Mesenteric fat pad (tissue), 1 donor: ENCODE measurements around the gene MYO9A. TPM values are rescaled to one million over a fixed set of nuclear protein-coding genes. Genes with fewer than 3 reads are reported as not detected.

Experiments used
- DNase-seq: peaks from one replicate; pipeline ENCODE4 v3.0.0-alpha.2; 2020; ENCODE audit warnings: low spot score
- total RNA-seq: library from RNA; stranded (reverse); fragmentation: NEBNext Ultra II Directional; extraction: Animal tissue kit (Norgen Biotek cat#: 25700); gene quantifications from one replicate; pipeline ENCODE4 v1.2.1, GENCODE V29; 2021
- donor health status: DM: yes; HTN: yes; CAD: no.

The MYO9A gene
- total RNA-seq, 1 donor from 2014 or later, result 47.1 TPM

DNA sequence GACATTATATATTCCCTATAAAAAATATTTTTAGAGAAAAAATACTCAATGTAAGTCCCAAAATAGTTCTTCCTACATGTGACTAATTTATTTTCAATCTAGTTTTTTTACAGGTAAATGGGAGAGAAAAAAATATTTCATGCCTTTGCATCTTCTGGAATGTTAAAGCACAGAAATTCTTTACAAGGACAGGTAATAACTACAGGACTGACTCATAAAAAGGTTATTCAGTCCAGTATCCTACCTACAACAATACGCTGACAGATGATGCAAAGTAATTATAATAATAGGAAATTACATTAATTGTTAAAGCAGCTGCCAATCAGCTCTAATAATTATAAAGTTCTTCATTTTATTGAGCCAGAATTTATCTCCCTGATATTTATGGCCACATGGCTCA is 147.5 kb downstream of the MYO9A start:
- no peak for DNase-seq

GRCh38 chr15:71962537-71962936 is 155.4 kb downstream of the MYO9A start:
- no peak for DNase-seq

DNA sequence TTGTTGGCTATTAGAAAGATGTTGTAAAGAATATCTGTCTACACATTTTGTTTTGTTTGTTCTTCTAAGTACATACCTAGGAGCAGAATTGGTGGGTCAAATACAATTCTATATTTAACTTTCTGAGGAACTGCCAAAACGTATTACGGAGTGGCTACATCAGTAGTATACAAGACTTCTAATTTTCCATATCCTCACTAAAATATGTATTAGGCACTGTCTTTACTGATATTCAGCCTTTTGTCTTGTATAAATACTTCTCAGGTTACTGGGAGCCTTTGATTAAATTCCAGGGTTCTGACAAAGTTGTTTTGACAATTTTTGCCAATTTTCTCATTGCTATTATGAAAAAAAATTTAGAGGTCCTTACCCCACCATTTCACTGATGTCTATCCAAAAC is 160.9 kb downstream of the MYO9A start:
- no peak for DNase-seq

GRCh38 chr15:71951134-71951533 is 166.8 kb downstream of the MYO9A start:
- DNase-seq, result no peak

DNA sequence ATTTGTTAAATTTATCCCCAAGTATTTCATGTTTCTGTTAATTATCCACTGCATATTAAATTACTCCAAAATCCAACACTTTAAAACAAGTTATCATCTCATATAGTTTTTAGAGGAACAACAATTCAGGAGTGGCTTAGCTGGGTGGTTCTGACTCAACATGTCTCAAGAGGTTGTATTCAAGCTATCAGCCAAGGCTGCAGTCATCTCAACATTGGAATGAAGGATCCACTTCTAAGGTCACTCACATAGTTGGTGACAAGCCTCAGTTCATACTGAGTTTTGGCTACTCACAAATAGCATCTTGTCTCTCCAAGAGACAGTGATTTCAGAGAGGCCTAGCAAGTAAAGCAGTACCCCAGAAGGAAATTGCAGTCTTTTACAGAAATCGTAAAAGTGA is 172.9 kb downstream of the MYO9A start:
- no peak for DNase-seq

- no peak for DNase-seq
Measured at GRCh38 chr15:71943806-71944205, 174.1 kb downstream of the MYO9A start.

- DNase-seq, result peak; percentile 49
Measured at GRCh38 chr15:71939981-71940588, 177.9 kb downstream of the MYO9A start.

DNA sequence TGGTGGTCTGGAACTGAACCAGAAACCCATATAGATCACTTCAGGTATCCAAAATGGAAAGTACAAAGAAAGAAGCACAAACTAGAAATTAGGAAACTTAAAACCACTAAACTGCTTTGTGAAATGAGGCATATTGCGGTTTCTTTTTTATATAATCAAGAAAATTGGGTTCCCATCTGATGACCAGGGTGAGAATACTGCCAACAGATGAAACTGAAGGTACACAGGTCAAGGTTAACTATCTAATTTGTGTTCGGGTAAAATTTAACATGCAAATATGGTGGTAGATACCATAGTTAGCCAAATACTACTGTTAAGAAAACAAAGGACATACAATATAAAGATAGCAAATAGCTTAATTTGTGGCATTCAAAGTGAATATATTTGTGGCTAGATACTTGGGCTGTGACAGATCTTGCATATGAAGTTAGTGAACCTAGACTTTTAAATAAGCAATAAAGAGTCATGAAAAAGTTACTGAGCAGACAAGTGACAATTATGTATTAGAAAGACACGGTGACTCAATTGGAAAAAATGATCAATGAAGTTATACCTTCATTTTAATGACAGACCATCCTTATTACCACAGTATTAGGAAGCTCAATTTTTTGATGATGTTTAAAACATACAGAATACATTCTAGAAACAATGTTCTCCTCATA is 180.2 kb downstream of the MYO9A start:
- no peak for DNase-seq

- no peak for DNase-seq
Measured at GRCh38 chr15:71934446-71934845, 183.5 kb downstream of the MYO9A start.

GRCh38 chr15:71932689-71933088 is 185.3 kb downstream of the MYO9A start:
- DNase-seq, result no peak

DNA sequence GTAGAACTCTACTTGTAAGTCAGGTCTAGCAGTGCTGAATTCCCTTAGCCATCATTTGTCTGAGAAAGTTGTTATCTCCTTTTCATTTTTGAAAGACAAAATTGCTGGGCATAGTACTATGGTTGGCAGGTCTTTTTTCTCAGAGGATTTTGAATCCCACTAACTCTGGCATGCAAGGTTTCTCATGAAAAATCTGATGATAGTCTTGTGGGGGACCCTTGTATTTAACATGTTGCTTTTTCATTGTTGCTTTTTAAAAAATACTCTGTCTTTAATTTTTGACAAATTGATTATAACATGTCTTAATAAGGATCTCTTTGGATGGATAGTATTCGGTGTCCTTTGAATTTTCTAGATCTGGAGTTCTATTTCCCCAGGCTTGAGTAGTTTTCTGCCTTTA is 186.7 kb downstream of the MYO9A start:
- no peak for DNase-seq

DNA sequence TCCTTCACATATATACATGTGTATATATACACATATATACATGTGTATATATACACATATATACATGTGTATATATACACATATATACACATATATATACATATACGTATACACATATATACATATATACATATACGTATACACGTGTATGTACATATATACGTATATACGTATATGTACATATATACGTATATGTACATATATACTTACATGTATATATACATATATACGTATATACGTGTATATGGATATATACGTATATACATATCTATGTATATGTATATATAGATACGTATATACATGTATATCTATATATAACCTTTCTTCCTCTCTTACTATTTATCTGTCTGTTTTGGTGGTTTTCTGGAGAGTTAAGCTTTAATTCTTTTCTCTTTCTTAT is 192.8 kb downstream of the MYO9A start:
- DNase-seq, result no peak

DNA sequence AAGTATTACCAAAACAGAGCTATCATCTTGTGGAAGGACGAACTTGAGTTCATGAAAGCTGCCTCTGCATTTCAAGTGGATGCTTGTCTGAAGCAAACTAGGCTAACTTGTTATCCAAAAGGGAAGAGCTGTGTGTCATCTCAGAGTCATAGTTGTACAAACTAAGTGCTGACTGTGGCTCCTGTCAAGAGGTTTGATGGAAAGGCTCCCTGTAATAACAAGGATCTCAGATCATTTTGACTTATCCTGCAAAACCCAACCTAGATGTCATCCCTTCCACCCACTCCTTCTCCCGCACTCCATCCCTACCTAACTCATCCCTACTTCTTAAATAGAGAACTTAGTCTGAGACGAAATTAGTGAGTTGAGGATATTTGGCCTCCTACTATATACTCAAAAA is 196.8 kb downstream of the MYO9A start:
- DNase-seq, result no peak

GRCh38 chr15:71920573-71920972 is 197.4 kb downstream of the MYO9A start:
- DNase-seq, result no peak

GRCh38 chr15:71916834-71917233 is 201.1 kb downstream of the MYO9A start:
- DNase-seq, result no peak

DNA sequence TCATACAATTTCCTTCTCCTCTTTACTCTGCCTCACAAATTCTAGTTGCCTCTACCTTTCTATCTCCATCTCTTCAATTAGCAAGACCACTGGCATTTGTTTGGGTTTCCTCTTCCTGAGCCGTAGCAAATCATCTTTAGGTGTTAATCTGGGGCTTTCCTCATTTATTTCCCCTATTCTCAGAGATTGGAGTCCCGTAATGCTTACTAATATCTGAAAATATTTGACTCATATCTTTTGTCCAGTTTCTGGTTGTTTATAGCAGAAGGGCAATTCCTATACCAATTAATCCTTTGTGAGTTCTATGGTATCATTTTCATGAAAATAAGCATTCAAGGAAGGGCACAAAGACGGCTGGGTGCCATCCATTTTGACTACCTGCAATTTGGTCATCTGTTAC is 203.9 kb downstream of the MYO9A start:
- no peak for DNase-seq

DNA sequence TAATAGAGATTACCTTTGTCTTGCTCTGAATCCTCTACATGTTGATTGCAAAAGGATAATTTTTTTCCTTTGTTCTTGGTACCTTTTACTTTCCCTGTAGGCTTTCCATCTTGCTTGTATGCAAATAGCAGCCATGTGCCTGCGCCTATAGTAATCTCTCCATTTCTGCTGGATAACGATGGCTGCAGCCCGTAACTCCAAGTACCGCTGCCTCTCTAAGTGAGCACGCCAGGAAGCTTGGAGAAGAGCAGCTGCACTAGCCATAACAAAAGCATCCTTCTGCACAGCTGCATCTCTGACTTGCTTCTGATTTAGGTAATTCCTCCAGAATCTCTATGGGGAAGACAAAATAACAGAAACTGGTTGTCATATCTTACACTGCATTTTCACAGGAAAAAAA is 218.3 kb downstream of the MYO9A start:
- DNase-seq, result no peak

DNA sequence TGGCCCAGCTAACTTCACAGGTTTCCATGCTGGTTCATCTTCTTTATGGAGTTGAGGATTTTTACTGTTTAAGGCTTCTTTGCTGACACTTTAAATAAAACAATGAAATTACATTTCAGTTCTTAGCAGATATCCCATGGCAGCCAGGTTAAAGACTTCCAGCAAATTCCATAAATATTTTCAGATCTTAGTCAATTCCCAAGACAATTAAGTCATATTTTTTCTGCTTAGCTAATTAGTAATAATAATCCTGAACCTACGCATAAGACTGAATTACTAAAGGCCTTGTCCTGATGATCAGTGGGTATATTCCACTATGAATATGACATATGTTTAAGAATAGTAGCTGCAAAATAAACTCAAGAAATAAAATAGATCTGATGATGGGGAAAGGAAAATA is 224.3 kb downstream of the MYO9A start:
- no peak for DNase-seq

GRCh38 chr15:71892335-71892734 is 225.6 kb downstream of the MYO9A start:
- DNase-seq, result no peak

DNA sequence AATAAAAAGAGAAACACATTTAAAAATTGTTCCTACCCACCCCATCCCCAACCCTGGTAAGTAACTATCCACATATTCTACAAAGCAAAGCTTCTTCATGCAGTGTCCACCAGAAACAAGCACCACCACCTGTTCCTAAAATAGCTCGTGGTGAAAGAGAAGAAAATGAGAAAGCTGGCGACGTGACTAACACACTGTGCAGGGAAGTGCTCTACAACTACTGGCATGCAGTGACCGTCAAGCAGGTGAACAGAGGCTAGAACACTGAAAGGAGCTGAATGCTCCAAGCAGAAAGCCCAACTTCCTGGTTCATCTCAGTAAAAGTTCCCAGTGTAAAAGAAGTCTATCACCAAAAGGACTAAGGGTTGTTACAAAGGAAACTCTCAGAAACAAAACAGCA is 226.9 kb downstream of the MYO9A start:
- DNase-seq, result no peak

- no peak for DNase-seq
Measured at GRCh38 chr15:71889947-71890346, 228.0 kb downstream of the MYO9A start.

DNA sequence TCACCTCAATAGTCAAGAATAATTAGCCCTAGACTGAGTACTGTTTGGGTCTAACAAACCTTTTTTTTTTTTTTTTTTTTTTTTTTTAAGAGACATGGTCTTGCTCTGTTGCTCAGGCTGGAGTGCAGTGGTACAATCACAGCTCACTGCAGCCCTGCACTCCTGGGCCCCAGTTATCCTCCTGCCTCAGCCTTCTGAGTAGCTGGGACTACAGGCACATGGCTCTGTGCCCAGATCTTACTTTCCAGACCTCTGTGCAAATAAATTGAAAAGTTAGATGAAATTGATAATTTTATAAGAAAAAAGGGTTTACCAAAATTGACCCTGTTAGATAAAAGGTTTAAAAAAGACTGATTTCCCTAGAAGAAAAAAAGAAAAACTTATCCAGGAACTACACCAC is 228.6 kb downstream of the MYO9A start:
- no peak for DNase-seq

DNA sequence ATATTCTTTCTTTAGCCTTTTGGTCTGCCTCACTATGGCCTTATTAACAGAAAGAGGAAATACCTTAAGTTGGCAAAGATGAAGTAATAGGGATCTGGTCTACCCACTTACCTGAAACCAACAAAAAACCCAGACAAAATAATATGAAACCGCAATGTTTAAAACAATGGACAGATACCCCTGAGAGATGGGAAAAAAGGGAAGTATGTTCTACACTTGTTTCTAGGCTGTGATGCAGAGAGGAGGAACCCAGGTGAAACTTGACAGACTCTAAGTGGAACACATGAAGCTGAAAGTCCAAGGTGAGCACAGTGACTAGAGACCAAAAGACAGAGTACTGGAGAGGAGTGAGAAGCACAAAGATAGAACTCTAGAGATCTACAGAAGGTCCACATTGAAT is 229.2 kb downstream of the MYO9A start:
- no peak for DNase-seq
